GM18526 (cell line): Measurements from ENCODE around the gene UVRAG.

Experiments
- POLR2A ChIP-seq: IDR thresholded peaks from 3 replicates; pipeline ENCODE4 v1.6.1; 2011; ENCODE audit not compliant: insufficient read length; ENCODE audit errors: extremely low read depth

UVRAG gene

GRCh38 chr11:75868990-75869389, 54.0 kb downstream of the UVRAG start:
- no peak for TF ChIP-seq POLR2A

GRCh38 chr11:75869661-75870455, 54.8 kb downstream of the UVRAG start:
- TF ChIP-seq POLR2A, result no peak

GRCh38 chr11:75872887-75873416, 57.9 kb downstream of the UVRAG start:
- no peak for TF ChIP-seq POLR2A

- no peak for TF ChIP-seq POLR2A
Observed at GRCh38 chr11:75873417-75874221, 58.6 kb downstream of the UVRAG start.

GRCh38 chr11:75874684-75875341, 59.8 kb downstream of the UVRAG start:
- TF ChIP-seq POLR2A, result no peak

GRCh38 chr11:75878933-75879332, 63.9 kb downstream of the UVRAG start:
- TF ChIP-seq POLR2A, result no peak

- no peak for TF ChIP-seq POLR2A
Observed at GRCh38 chr11:75879737-75880136, 64.7 kb downstream of the UVRAG start.

- TF ChIP-seq POLR2A, result no peak
Observed at GRCh38 chr11:75884321-75884720, 69.3 kb downstream of the UVRAG start.

- no peak for TF ChIP-seq POLR2A
Observed at GRCh38 chr11:75888416-75888815, 73.4 kb downstream of the UVRAG start.

GRCh38 chr11:75891947-75892739, 77.1 kb downstream of the UVRAG start:
- no peak for TF ChIP-seq POLR2A

- TF ChIP-seq POLR2A, result no peak
Observed at GRCh38 chr11:75893251-75893650, 78.2 kb downstream of the UVRAG start.

- TF ChIP-seq POLR2A, result no peak
Observed at GRCh38 chr11:75894036-75894585, 79.1 kb downstream of the UVRAG start.

- TF ChIP-seq POLR2A, result no peak
Observed at GRCh38 chr11:75896843-75897419, 81.9 kb downstream of the UVRAG start.

GRCh38 chr11:75898871-75899270, 83.9 kb downstream of the UVRAG start:
- no peak for TF ChIP-seq POLR2A
